ENCODE data around the gene WDR45B. TPM values are rescaled to one million over a fixed set of nuclear protein-coding genes. Genes with fewer than 3 reads are reported as not detected.

The WDR45B gene
- 40.9 and 44.3 TPM in 2 replicates for total RNA-seq

GRCh38 chr17:82648165-82648668 is at the start of gene WDR45B:
Gene WDR45B, minus strand, starts transcription at chr17:82648444. Its CDS starts 104 bp downstream, at chr17:82648340.

Other genes with a start within 250 kb of the WDR45B start
- 12.8 and 14.0 TPM in 2 replicates for gene HEXD, start 230.1 kb downstream of the WDR45B start, total RNA-seq
- gene OGFOD3, start 229.9 kb downstream of the WDR45B start, total RNA-seq, result 22.5 and 48.0 TPM in 2 replicates
- 49.2 and 65.9 TPM in 2 replicates for gene CYBC1, start 197.7 kb downstream of the WDR45B start, total RNA-seq
- 17.7 and 38.7 TPM in 2 replicates for gene NARF, start 189.7 kb downstream of the WDR45B start, total RNA-seq
- gene FOXK2, start 128.7 kb downstream of the WDR45B start, total RNA-seq, result 19.5 and 19.7 TPM in 2 replicates
- gene RAB40B, start 50.3 kb upstream of the WDR45B start, total RNA-seq, result 6.8 and 18.9 TPM in 2 replicates
- gene FN3KRP, start 68.3 kb upstream of the WDR45B start, total RNA-seq, result 15.0 and 22.2 TPM in 2 replicates
- 6.6 and 8.2 TPM in 2 replicates for gene FN3K, start 87.2 kb upstream of the WDR45B start, total RNA-seq
- gene TBCD, start 103.6 kb upstream of the WDR45B start, total RNA-seq, result 53.3 and 65.3 TPM in 2 replicates
- 0.09 TPM in 1 of 2 replicates, not detected in the other for gene ZNF750, start 191.6 kb upstream of the WDR45B start, total RNA-seq